SU-DHL-6 (cell line): ENCODE results near the gene HECTD4.
"Not testable (repeated sequence)": the region's sequence is repeated elsewhere in the genome, so short reads cannot be mapped to it uniquely, and the experiment has no call there.

Source experiments
- H2AFZ ChIP-seq: fragments of 200-600 bp; sonication (generic); 2 replicates; pipeline ENCODE4 v1.6.1; 2014; ENCODE audit warnings: low read depth, mild to moderate bottlenecking, moderate library complexity, mixed read lengths, antibody characterized with exemption, low read length; ENCODE audit not compliant: severe bottlenecking
- H3F3A ChIP-seq: fragments of 200-600 bp; shearing (Covaris generic); 2 replicates; pipeline ENCODE4 v1.6.0; 2016; ENCODE audit warnings: antibody characterized with exemption, mild to moderate bottlenecking; ENCODE audit not compliant: insufficient read depth
- H3K27ac ChIP-seq: fragments of 200-600 bp; sonication (generic); 2 replicates; pipeline ENCODE4 v1.5.1; 2016; ENCODE audit warnings: low read depth, mild to moderate bottlenecking, low read length, moderate library complexity, mixed read lengths
- H3K27me3 ChIP-seq: fragments of 200-600 bp; sonication (generic), shearing (Covaris generic); 2 replicates; pipeline ENCODE4 v1.6.0; 2014; ENCODE audit warnings: mild to moderate bottlenecking, low read length
- H3K36me3 ChIP-seq: fragments of 200-600 bp; sonication (generic); 2 replicates; pipeline ENCODE4 v1.6.1; 2014; ENCODE audit warnings: mild to moderate bottlenecking, low read length, mixed read lengths
- H3K4me2 ChIP-seq: fragments of 300-600, 200-600 bp; shearing (Covaris generic), sonication (generic); 2 replicates; pipeline ENCODE4 v1.6.0; 2014; ENCODE audit warnings: low read length, low read depth, mild to moderate bottlenecking; ENCODE audit not compliant: poor library complexity, severe bottlenecking
- H3K4me3 ChIP-seq: fragments of 200-600 bp; sonication (generic); 2 replicates; pipeline ENCODE4 v1.5.1; 2014; ENCODE audit warnings: antibody characterized with exemption, low read length, mild to moderate bottlenecking, mixed read lengths; ENCODE audit not compliant: insufficient read depth, poor library complexity, severe bottlenecking
- H3K79me2 ChIP-seq: fragments of 200-600 bp; sonication (generic); 2 replicates; pipeline ENCODE4 v1.6.1; 2014; ENCODE audit warnings: mild to moderate bottlenecking, low read length, moderate library complexity; ENCODE audit not compliant: insufficient read depth
- H3K9ac ChIP-seq: fragments of 200-600 bp; sonication (generic); 2 replicates; pipeline ENCODE4 v1.7.0; 2014; ENCODE audit warnings: mild to moderate bottlenecking, low read length
- H3K9me2 ChIP-seq: fragments of 200-600 bp; sonication (generic); replicated peaks from 2 replicates; pipeline ENCODE4 v1.6.1; 2014; ENCODE audit warnings: low read length; ENCODE audit not compliant: insufficient read depth
- H3K9me3 ChIP-seq: fragments of 200-600 bp; sonication (generic); 2 replicates; pipeline ENCODE4 v1.6.1; 2014; ENCODE audit warnings: low read length, mixed read lengths; ENCODE audit not compliant: insufficient read depth
- H4K20me1 ChIP-seq: fragments of 200-600 bp; sonication (generic); 2 replicates; pipeline ENCODE4 v1.6.1; 2014; ENCODE audit warnings: low read depth, mild to moderate bottlenecking, antibody characterized with exemption, low read length, moderate library complexity, mixed read lengths
- CTCF ChIP-seq: fragments of 200-600 bp; sonication (generic); IDR thresholded peaks from one replicate; pipeline ENCODE4 v1.5.1; 2017; ENCODE audit warnings: antibody characterized with exemption, mild to moderate bottlenecking, low read length, moderate library complexity; ENCODE audit not compliant: insufficient read depth, poor library complexity, severe bottlenecking
- EZH2phosphoT487 ChIP-seq: fragments of 200-600 bp; sonication (generic), shearing (Covaris generic); conservative IDR thresholded peaks from 2 replicates; pipeline ENCODE4 v1.6.1; 2018; ENCODE audit warnings: mild to moderate bottlenecking, antibody characterized with exemption, low read length, moderate library complexity, mixed read lengths

The HECTD4 gene

GRCh38 chr12:112341046-112341825 is 41.0 kb downstream of the HECTD4 start:
- TF ChIP-seq EZH2phosphoT487 (no peak), CTCF (no peak)
- H3K4me2 ChIP-seq: no peak overlapping the region
- no peaks in the 10 kb centered on the region for H3K9me3 ChIP-seq
- no peaks in the 10 kb centered on the region for H3K36me3 ChIP-seq
- no peak overlapping the region for H3K4me3 ChIP-seq
- H3F3A ChIP-seq: no peaks in the 10 kb centered on the region
- no peaks in the 10 kb centered on the region for H3K9me2 ChIP-seq
- no peaks in the 10 kb centered on the region for H3K27me3 ChIP-seq
- H4K20me1 ChIP-seq: peaks cover 8% of the 10 kb centered on the region
- no peak overlapping the region for H2AFZ ChIP-seq
- peaks cover 23% of the 10 kb centered on the region for H3K79me2 ChIP-seq
- no peak overlapping the region for H3K27ac ChIP-seq
- H3K9ac ChIP-seq: no peak overlapping the region

- H3K36me3 ChIP-seq: no peaks in the 10 kb centered on the region
Observed at GRCh38 chr12:112340230-112340629, 42.0 kb downstream of the HECTD4 start.

GRCh38 chr12:112334999-112335398 is 47.2 kb downstream of the HECTD4 start:
- not testable (repeated sequence) for H3K36me3 ChIP-seq, H3F3A ChIP-seq, H3K27ac ChIP-seq, H3K27me3 ChIP-seq, H2AFZ ChIP-seq, H4K20me1 ChIP-seq, H3K9me3 ChIP-seq, H3K4me2 ChIP-seq, H3K4me3 ChIP-seq, H3K9me2 ChIP-seq, H3K79me2 ChIP-seq, H3K9ac ChIP-seq

More at GRCh38 chr12:112340230-112340629, 42.0 kb downstream of the HECTD4 start:
- no peaks in the 10 kb centered on the region for H3K9me2 ChIP-seq
- H3F3A ChIP-seq: no peaks in the 10 kb centered on the region
- H3K4me3 ChIP-seq: no peak overlapping the region
- H3K27ac ChIP-seq: no peak overlapping the region
- no peak overlapping the region for H2AFZ ChIP-seq
- H3K79me2 ChIP-seq: peaks cover 23% of the 10 kb centered on the region
- TF ChIP-seq EZH2phosphoT487 (no peak), CTCF (no peak)
- peaks cover 8% of the 10 kb centered on the region for H4K20me1 ChIP-seq
- H3K9me3 ChIP-seq: no peaks in the 10 kb centered on the region
- no peaks in the 10 kb centered on the region for H3K27me3 ChIP-seq
- no peak overlapping the region for H3K9ac ChIP-seq
- no peak overlapping the region for H3K4me2 ChIP-seq

GRCh38 chr12:112333019-112333418 is 49.2 kb downstream of the HECTD4 start:
- no peak overlapping the region for H3K27ac ChIP-seq
- no peak overlapping the region for H2AFZ ChIP-seq
- no peak overlapping the region for H3K9ac ChIP-seq
- no peaks in the 10 kb centered on the region for H3K27me3 ChIP-seq
- H3K4me3 ChIP-seq: no peak overlapping the region
- H4K20me1 ChIP-seq: no peaks in the 10 kb centered on the region
- H3K4me2 ChIP-seq: no peak overlapping the region
- H3K36me3 ChIP-seq: no peaks in the 10 kb centered on the region
- H3K9me3 ChIP-seq: no peaks in the 10 kb centered on the region
- H3K79me2 ChIP-seq: no peaks in the 10 kb centered on the region
- no peaks in the 10 kb centered on the region for H3K9me2 ChIP-seq
- TF ChIP-seq CTCF (no peak), EZH2phosphoT487 (no peak)
- no peaks in the 10 kb centered on the region for H3F3A ChIP-seq
